HG03097 (cell line): ENCODE measurements around the gene MRPL43.
"Not testable (repeated sequence)": the region's sequence is repeated elsewhere in the genome, so short reads cannot be mapped to it uniquely, and the experiment has no call there.

Source experiments
- ATAC-seq: cut with Tn5 transposase; IDR thresholded peaks from one replicate; pipeline ENCODE4 v1.9.1; 2021; ENCODE audit not compliant: unreplicated experiment, low FRiP score

The MRPL43 gene

GRCh38 chr10:100985336-100985735, 2.0 kb downstream of the MRPL43 start:
- no peak for ATAC-seq

GRCh38 chr10:100984672-100985177, 2.6 kb downstream of the MRPL43 start:
- no peak for ATAC-seq

- no peak for ATAC-seq
Measured at GRCh38 chr10:100983868-100984671, 3.2 kb downstream of the MRPL43 start.

- ATAC-seq: no peak
Measured at GRCh38 chr10:100982916-100983830, 4.1 kb downstream of the MRPL43 start.

- no peak for ATAC-seq
Measured at GRCh38 chr10:100981178-100981772, 6.0 kb downstream of the MRPL43 start.

GRCh38 chr10:100980711-100981110, 6.6 kb downstream of the MRPL43 start:
- ATAC-seq: no peak

GRCh38 chr10:100980311-100980710, 7.0 kb downstream of the MRPL43 start:
- ATAC-seq: no peak

- ATAC-seq: no peak
Measured at GRCh38 chr10:100979791-100980272, 7.5 kb downstream of the MRPL43 start.

GRCh38 chr10:100978901-100979195, 8.4 kb downstream of the MRPL43 start:
- no peak for ATAC-seq

GRCh38 chr10:100978121-100978900, 9.0 kb downstream of the MRPL43 start:
- ATAC-seq: no peak

- no peak for ATAC-seq
Measured at GRCh38 chr10:100977436-100977835, 9.9 kb downstream of the MRPL43 start.

- ATAC-seq: no peak
Measured at GRCh38 chr10:100976906-100977305, 10.4 kb downstream of the MRPL43 start.

- ATAC-seq: not testable (repeated sequence)
Measured at GRCh38 chr10:100975397-100975796, 11.9 kb downstream of the MRPL43 start.

- ATAC-seq: no peak
Measured at GRCh38 chr10:100972904-100973535, 14.3 kb downstream of the MRPL43 start.

- no peak for ATAC-seq
Measured at GRCh38 chr10:100972115-100972903, 15.0 kb downstream of the MRPL43 start.

GRCh38 chr10:100970914-100971811, 16.1 kb downstream of the MRPL43 start:
- no peak for ATAC-seq

GRCh38 chr10:100970076-100970913, 17.0 kb downstream of the MRPL43 start:
- no peak for ATAC-seq
